ENCODE measurements around the gene SELENOS.
A peak's percentile ranks its signal among the peaks of the same experiment; 100 is the strongest.

The SELENOS gene

GRCh38 chr15:101277038-101277822 is at the start of gene SELENOS:
SELENOS (minus strand) TSS chr15:101277485; CDS start chr15:101277417, 68 bp downstream.
- peak; percentile 90 for DNase-seq (ENCODE audit: low spot score)

GRCh38 chr15:101326462-101327146 is 49.3 kb upstream of the SELENOS start:
- DNase-seq (ENCODE audit: low spot score): no peak

GRCh38 chr15:101326026-101326315 is 48.7 kb upstream of the SELENOS start:
- DNase-seq (ENCODE audit: low spot score): no peak

GRCh38 chr15:101325263-101326025 is 48.2 kb upstream of the SELENOS start:
- no peak for DNase-seq (ENCODE audit: low spot score)

- DNase-seq (ENCODE audit: low spot score): no peak
These were observed 47.4 kb upstream of the SELENOS start for GRCh38 chr15:101324524-101325177.

- no peak for DNase-seq (ENCODE audit: low spot score)
These were observed 46.7 kb upstream of the SELENOS start for GRCh38 chr15:101323793-101324523.

GRCh38 chr15:101322854-101323477 is 45.7 kb upstream of the SELENOS start:
- DNase-seq (ENCODE audit: low spot score): no peak

GRCh38 chr15:101322016-101322695 is 44.9 kb upstream of the SELENOS start:
- no peak for DNase-seq (ENCODE audit: low spot score)

GRCh38 chr15:101320501-101321052 is 43.3 kb upstream of the SELENOS start:
- DNase-seq (ENCODE audit: low spot score): peak; percentile 22

GRCh38 chr15:101318839-101319238 is 41.6 kb upstream of the SELENOS start:
- no peak for DNase-seq (ENCODE audit: low spot score)

- DNase-seq (ENCODE audit: low spot score): no peak
These were observed 41.0 kb upstream of the SELENOS start for GRCh38 chr15:101318147-101318819.

GRCh38 chr15:101317336-101317872 is 40.1 kb upstream of the SELENOS start:
- no peak for DNase-seq (ENCODE audit: low spot score)

GRCh38 chr15:101316529-101316928 is 39.2 kb upstream of the SELENOS start:
- DNase-seq (ENCODE audit: low spot score): no peak

GRCh38 chr15:101315736-101316135 is 38.5 kb upstream of the SELENOS start:
- DNase-seq (ENCODE audit: low spot score): no peak

- DNase-seq (ENCODE audit: low spot score): no peak
These were observed 37.2 kb upstream of the SELENOS start for GRCh38 chr15:101314336-101315125.

GRCh38 chr15:101313041-101313761 is 35.9 kb upstream of the SELENOS start:
- no peak for DNase-seq (ENCODE audit: low spot score)

GRCh38 chr15:101310508-101310907 is 33.2 kb upstream of the SELENOS start:
- DNase-seq (ENCODE audit: low spot score): no peak

- DNase-seq (ENCODE audit: low spot score): no peak
These were observed 32.8 kb upstream of the SELENOS start for GRCh38 chr15:101310161-101310480.

Data from germinal center (tissue), 1 donor.